H9 (cell line): ENCODE measurements around the gene DLAT. TPM values are rescaled to one million over a fixed set of nuclear protein-coding genes. Genes with fewer than 3 reads are reported as not detected.

ENCODE experiments used
- DNase-seq: peaks from one replicate; pipeline ENCODE4 v3.0.0-alpha.2; 2017
- H2AFZ ChIP-seq: one replicate; pipeline ENCODE4 v1.6.1; 2013; ENCODE audit warnings: mild to moderate bottlenecking, low read length, control low read depth, moderate library complexity
- H2AK5ac ChIP-seq: 2 replicates; pipeline ENCODE4 v1.6.1; 2013; ENCODE audit warnings: low read length, control low read depth, mixed read lengths; ENCODE audit not compliant: insufficient read length
- H2BK120ac ChIP-seq: one replicate; pipeline ENCODE4 v1.6.1; 2013; ENCODE audit warnings: low read depth, mild to moderate bottlenecking, low read length, control low read depth, inconsistent platforms; ENCODE audit not compliant: poor library complexity, severe bottlenecking
- H2BK12ac ChIP-seq: 2 replicates; pipeline ENCODE4 v1.6.1; 2013; ENCODE audit warnings: low read length, control low read depth, mixed read lengths, low read depth; ENCODE audit not compliant: insufficient read length
- H2BK15ac ChIP-seq: 2 replicates; pipeline ENCODE4 v1.6.1; 2013; ENCODE audit warnings: low read depth, low read length, control low read depth
- H2BK20ac ChIP-seq: one replicate; pipeline ENCODE4 v1.6.1; 2013; ENCODE audit warnings: low read depth, mild to moderate bottlenecking, low read length, control low read depth, inconsistent platforms; ENCODE audit not compliant: poor library complexity, severe bottlenecking
- H2BK5ac ChIP-seq: 2 replicates; pipeline ENCODE4 v1.6.1; 2013; ENCODE audit warnings: low read length, control low read depth, mixed read lengths; ENCODE audit not compliant: insufficient read length
- H3K14ac ChIP-seq: 2 replicates; pipeline ENCODE4 v1.6.1; 2013; ENCODE audit warnings: low read length, control low read depth; ENCODE audit not compliant: insufficient read depth
- H3K18ac ChIP-seq: 2 replicates; pipeline ENCODE4 v1.6.1; 2013; ENCODE audit warnings: low read depth, mild to moderate bottlenecking, mixed read lengths, low read length, control low read depth; ENCODE audit not compliant: insufficient read length
- H3K23ac ChIP-seq: 2 replicates; pipeline ENCODE4 v1.6.1; 2013; ENCODE audit warnings: low read length, control low read depth, mixed read lengths, low read depth; ENCODE audit not compliant: insufficient read length
- H3K23me2 ChIP-seq: 2 replicates; pipeline ENCODE4 v1.6.1; 2013; ENCODE audit warnings: low read depth, mild to moderate bottlenecking, mixed read lengths, low read length, control low read depth; ENCODE audit not compliant: insufficient read length, poor library complexity, severe bottlenecking
- H3K27ac ChIP-seq: 2 replicates; pipeline ENCODE4 v1.5.1; 2013; ENCODE audit warnings: low read length, control low read depth, mixed read lengths, low read depth; ENCODE audit not compliant: insufficient read length
- H3K27me3 ChIP-seq: 2 replicates; pipeline ENCODE4 v1.6.1; 2013; ENCODE audit warnings: low read length, control low read depth, inconsistent platforms; ENCODE audit not compliant: insufficient read depth
- H3K4ac ChIP-seq: 2 replicates; pipeline ENCODE4 v1.6.1; 2013; ENCODE audit warnings: low read depth, mild to moderate bottlenecking, control low read depth, inconsistent platforms, low read length, moderate library complexity
- H3K4me1 ChIP-seq: 2 replicates; pipeline ENCODE4 v1.6.1; 2013; ENCODE audit warnings: low read length, control low read depth, inconsistent platforms; ENCODE audit not compliant: insufficient read depth
- H3K4me2 ChIP-seq: 2 replicates; pipeline ENCODE4 v1.6.1; 2013; ENCODE audit warnings: low read length, control low read depth, mixed read lengths; ENCODE audit not compliant: insufficient read length, insufficient read depth
- H3K56ac ChIP-seq: 2 replicates; pipeline ENCODE4 v1.6.1; 2013; ENCODE audit warnings: low read depth, mild to moderate bottlenecking, mixed read lengths, low read length, control low read depth; ENCODE audit not compliant: insufficient read length
- H3K79me1 ChIP-seq: 2 replicates; pipeline ENCODE4 v1.6.1; 2013; ENCODE audit warnings: low read depth, mild to moderate bottlenecking, moderate library complexity, low read length, control low read depth, inconsistent platforms; ENCODE audit not compliant: insufficient read depth, poor library complexity, severe bottlenecking
- H3K79me2 ChIP-seq: 2 replicates; pipeline ENCODE4 v1.6.1; 2013; ENCODE audit warnings: low read length, control low read depth, inconsistent platforms; ENCODE audit not compliant: insufficient read depth
- H3K9ac ChIP-seq: 2 replicates; pipeline ENCODE4 v1.6.1; 2013; ENCODE audit warnings: low read length, control low read depth, mixed read lengths; ENCODE audit not compliant: insufficient read length; ENCODE audit errors: extremely low read depth
- H3K9me3 ChIP-seq: one replicate; pipeline ENCODE4 v1.6.1; 2013; ENCODE audit warnings: low read depth, low read length, inconsistent platforms; ENCODE audit not compliant: control insufficient read depth
- H3T11ph ChIP-seq: one replicate; pipeline ENCODE4 v1.6.1; 2013; ENCODE audit warnings: mild to moderate bottlenecking, low read length, control low read depth, inconsistent platforms
- H4K20me1 ChIP-seq: one replicate; pipeline ENCODE4 v1.6.1; 2013; ENCODE audit not compliant: control insufficient read depth, insufficient read length, insufficient read depth
- H4K5ac ChIP-seq: 2 replicates; pipeline ENCODE4 v1.6.1; 2013; ENCODE audit warnings: low read depth, mild to moderate bottlenecking, mixed read lengths, low read length, control low read depth; ENCODE audit not compliant: insufficient read length
- H4K8ac ChIP-seq: replicated peaks from 2 replicates; pipeline ENCODE4 v1.6.1; 2013; ENCODE audit warnings: low read length, control low read depth, mixed read lengths, low read depth; ENCODE audit not compliant: insufficient read length
- H4K91ac ChIP-seq: 2 replicates; pipeline ENCODE4 v1.6.1; 2013; ENCODE audit warnings: low read depth, mild to moderate bottlenecking, moderate library complexity, mixed read lengths, low read length, control low read depth; ENCODE audit not compliant: insufficient read length
- H3K27ac Mint-ChIP-seq, 3 experiments: 2 replicates in 2 of 3; 3 replicates in 1 of 3; pipeline ENCODE4 v1.8.0; 2020 to 2021; ENCODE audit warnings: mixed read lengths in 3 of 3, mild to moderate bottlenecking in 1 of 3, moderate library complexity in 1 of 3
- H3K27me3 Mint-ChIP-seq: 2 replicates; pipeline ENCODE4 v1.8.0; 2021; ENCODE audit warnings: low read depth, mild to moderate bottlenecking, moderate library complexity, mixed read lengths
- H3K36me3 Mint-ChIP-seq, 3 experiments: 2 replicates in 2 of 3; 3 replicates in 1 of 3; pipeline ENCODE4 v1.8.0; 2020 to 2021; ENCODE audit warnings: low read depth in 3 of 3, mixed read lengths in 3 of 3; ENCODE audit not compliant: insufficient read depth in 1 of 3
- H3K4me1 Mint-ChIP-seq, 2 experiments: 2 replicates each; pipeline ENCODE4 v1.8.0; 2020; ENCODE audit warnings: mixed read lengths in 2 of 2
- H3K4me3 Mint-ChIP-seq, 2 experiments: 2 replicates in 1 of 2; 3 replicates in 1 of 2; pipeline ENCODE4 v1.8.0; 2020 to 2021; ENCODE audit warnings: mild to moderate bottlenecking in 2 of 2, mixed read lengths in 2 of 2, moderate library complexity in 1 of 2
- H3K9me3 Mint-ChIP-seq, 2 experiments: 2 replicates in 1 of 2; 3 replicates in 1 of 2; pipeline ENCODE4 v1.8.0; 2020; ENCODE audit warnings: mild to moderate bottlenecking in 2 of 2, mixed read lengths in 2 of 2, moderate library complexity in 1 of 2
- WGBS: extraction: QIAGEN DNeasy Blood & Tissue Kit; methylation state at CpG from one replicate; pipeline ENCODE4 v1.1.7; 2013; ENCODE audit warnings: missing lambda C conversion rate, low lambda C conversion rate, mixed read lengths; ENCODE audit not compliant: insufficient read length; ENCODE audit errors: extremely low coverage; 5-methylcytosine and 5-hydroxymethylcytosine counted together
- total RNA-seq: library from RNA; stranded (reverse); gene quantifications from 2 replicates; pipeline ENCODE4 v1.2.1, GENCODE V29; 2021
- TF ChIP-seq, protein P1 (sequence below): fragments of 200-600 bp; sonication (generic); conservative IDR thresholded peaks from 3 replicates; pipeline ENCODE4 v1.8.0; 2021; ENCODE audit warnings: antibody characterized with exemption, mild to moderate bottlenecking

Gene DLAT
- total RNA-seq, 1 experiment from 2014 or later, result 58.4 TPM

DNA sequence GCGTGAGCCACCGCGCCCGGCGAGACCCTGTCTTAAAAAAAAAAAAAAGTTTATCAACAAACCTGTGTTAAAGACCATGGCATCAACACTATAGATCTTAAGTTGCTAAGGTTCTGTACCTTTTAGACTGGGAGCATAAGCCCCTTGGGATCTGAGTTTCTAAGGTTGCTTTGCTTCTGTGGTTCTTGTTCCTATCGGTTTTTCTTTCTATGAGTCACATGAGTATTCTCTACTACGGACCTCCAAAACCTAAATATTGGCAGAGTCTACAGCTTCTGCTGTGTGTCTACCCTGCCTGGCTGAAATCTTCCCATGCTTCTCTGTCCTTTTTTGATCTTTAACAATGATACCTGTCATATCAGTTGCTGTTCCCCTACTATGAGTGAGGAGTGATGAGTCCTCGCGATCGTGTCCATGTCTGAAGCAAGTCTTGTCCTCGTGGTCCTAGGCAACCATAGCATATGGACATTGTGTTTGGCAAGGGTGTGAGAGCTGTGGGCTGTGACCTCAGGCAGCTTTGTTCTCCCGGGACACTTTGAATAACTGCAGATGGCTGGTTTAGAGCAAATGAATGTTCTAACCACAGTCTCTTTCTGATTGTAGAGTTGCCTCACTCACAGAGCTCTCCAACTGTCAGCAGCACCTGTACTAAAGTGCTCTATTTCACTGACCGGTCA is 9.0 kb upstream of the DLAT start:
- Histone ChIP-seq H3K27me3 (no peaks in the 10 kb centered on the region), H2BK20ac (no peak overlapping the region), H3T11ph (no peak overlapping the region), H3K79me1 (no peaks in the 10 kb centered on the region), H3K9ac (no peak overlapping the region), H4K91ac (no peak overlapping the region), H2BK15ac (no peak overlapping the region), H2BK12ac (no peak overlapping the region), H2BK120ac (no peak overlapping the region), H3K4me2 (no peak overlapping the region), H3K23ac (no peak overlapping the region), H3K9me3 (no peaks in the 10 kb centered on the region), H3K79me2 (no peaks in the 10 kb centered on the region), H3K23me2 (no peaks in the 10 kb centered on the region), H3K18ac (no peak overlapping the region), H3K14ac (no peak overlapping the region), H2BK5ac (no peak overlapping the region), H4K5ac (no peak overlapping the region), H4K8ac (no peak overlapping the region), H3K4me1 (no peaks in the 10 kb centered on the region), H3K27ac (no peak overlapping the region), H3K56ac (no peak overlapping the region), H3K4ac (no peak overlapping the region), H2AK5ac (no peak overlapping the region), H2AFZ (no peak overlapping the region), H4K20me1 (no peaks in the 10 kb centered on the region)
- Mint-ChIP-seq H3K27me3 (no peaks in the 10 kb centered on the region), H3K4me1 (no peaks in the 10 kb centered on the region), H3K36me3 (peaks cover 0 to 19% (median 5%) of the 10 kb centered on the region in 3 experiments; a peak in 3 of 7 replicates), H3K9me3 (peaks cover 0 to under 1% of the 10 kb centered on the region in 2 experiments; a peak in 1 of 5 replicates), H3K4me3 (no peak overlapping the region), H3K27ac (no peak overlapping the region; a peak in 1 of 7 replicates)
- TF ChIP-seq, protein P1, sequence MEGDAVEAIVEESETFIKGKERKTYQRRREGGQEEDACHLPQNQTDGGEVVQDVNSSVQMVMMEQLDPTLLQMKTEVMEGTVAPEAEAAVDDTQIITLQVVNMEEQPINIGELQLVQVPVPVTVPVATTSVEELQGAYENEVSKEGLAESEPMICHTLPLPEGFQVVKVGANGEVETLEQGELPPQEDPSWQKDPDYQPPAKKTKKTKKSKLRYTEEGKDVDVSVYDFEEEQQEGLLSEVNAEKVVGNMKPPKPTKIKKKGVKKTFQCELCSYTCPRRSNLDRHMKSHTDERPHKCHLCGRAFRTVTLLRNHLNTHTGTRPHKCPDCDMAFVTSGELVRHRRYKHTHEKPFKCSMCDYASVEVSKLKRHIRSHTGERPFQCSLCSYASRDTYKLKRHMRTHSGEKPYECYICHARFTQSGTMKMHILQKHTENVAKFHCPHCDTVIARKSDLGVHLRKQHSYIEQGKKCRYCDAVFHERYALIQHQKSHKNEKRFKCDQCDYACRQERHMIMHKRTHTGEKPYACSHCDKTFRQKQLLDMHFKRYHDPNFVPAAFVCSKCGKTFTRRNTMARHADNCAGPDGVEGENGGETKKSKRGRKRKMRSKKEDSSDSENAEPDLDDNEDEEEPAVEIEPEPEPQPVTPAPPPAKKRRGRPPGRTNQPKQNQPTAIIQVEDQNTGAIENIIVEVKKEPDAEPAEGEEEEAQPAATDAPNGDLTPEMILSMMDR, result no peak
- no peak for DNase-seq
- WGBS, result no CpG with 5 or more reads among the region's 13 CpGs
